ENCODE results near the gene SFPQ.
"Not testable (repeated sequence)": the region's sequence is repeated elsewhere in the genome, so short reads cannot be mapped to it uniquely, and the experiment has no call there.

Gene SFPQ

GRCh38 chr1:35187816-35188342 lies 5.1 kb downstream of the SFPQ start:
- in situ Hi-C loops (cut with HindIII; ENCODE audit: low sequenced_read_pairs): no loop called here

GRCh38 chr1:35186239-35186638 lies 6.7 kb downstream of the SFPQ start:
- in situ Hi-C loops (cut with HindIII; ENCODE audit: low sequenced_read_pairs): no loop called here

DNA sequence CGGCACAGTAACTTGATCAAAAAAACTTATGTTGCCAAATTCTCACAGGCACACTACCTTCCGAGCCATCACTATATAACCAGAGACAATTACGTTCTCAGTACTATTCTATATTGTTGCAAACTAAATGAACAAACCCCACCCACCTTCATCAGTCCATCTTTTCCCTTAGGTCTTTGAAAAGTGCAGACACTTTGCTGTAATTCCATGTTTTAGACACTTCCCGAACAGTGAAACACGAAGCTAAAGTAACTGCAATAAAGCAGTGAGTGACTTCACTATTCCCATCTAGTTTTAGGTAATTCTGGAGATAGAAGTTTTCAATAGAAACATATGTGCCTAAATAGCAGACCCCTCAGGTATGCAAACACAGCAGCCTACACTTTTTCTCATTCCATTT lies 7.7 kb downstream of the SFPQ start:
- in situ Hi-C loops (cut with HindIII; ENCODE audit: low sequenced_read_pairs): no loop called here

DNA sequence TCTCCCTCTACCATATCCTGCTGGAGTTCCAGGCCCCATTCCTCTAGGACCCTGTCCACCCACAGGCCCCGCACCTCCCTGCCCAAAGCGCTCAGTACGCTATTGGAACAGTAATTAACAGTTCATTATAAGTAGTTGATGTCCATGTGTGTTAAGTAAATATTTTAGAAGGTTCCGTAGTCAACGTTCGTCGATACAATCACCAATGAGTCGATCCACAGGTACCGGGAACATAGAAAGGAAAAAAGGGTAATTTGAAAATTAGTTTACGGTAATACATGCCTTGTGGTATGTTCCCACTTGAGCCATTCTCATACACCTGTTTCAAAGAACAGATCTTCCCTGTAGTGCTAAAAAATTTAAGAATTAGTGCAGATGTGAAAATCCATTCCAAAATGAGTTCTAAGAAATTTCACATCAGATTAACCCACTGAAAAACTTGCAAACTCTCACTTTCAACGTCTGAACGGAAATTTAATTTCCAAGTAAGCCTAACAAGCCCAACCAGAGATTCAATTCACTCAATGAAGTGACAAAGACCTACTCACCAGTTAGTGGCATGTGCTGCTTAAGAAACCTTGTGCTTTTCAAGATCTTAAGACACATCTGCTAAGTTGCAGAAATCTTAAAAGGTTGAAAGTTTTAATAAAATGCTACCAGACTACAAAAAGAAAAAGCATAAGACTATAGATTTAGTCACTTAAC lies 8.3 kb downstream of the SFPQ start:
- in situ Hi-C loops (cut with HindIII; ENCODE audit: low sequenced_read_pairs): no loop called here

DNA sequence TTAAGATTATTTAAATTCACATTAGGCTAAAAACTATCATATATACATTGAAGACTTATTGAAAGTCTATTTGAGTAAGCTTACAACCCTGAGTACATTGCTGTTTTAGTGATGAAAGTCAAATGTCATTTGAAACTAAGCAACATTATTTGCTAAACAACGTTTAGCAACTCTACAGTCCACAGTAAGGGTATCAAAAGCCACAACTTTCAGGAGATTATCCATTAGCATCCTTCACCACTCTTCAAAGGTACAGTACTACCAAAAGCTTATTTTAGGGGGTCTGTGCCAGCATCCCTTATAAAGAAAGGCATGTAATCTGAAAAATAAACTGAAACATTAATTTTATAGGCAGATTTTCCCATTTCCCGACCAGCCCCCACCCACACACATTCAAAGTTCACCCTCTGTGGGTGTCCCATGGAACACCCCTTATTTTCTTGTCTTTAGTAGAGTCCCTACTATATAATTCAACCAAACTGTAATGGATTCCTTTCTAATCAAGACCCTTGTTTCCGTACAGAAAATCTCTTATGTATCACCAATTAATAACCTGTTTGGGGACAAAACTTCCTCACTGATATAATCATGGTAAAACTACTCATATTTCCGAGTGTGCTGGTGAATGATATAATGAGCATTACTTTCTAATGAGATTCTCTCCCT lies 11.0 kb downstream of the SFPQ start:
- in situ Hi-C loops (cut with HindIII; ENCODE audit: low sequenced_read_pairs): no loop called here

DNA sequence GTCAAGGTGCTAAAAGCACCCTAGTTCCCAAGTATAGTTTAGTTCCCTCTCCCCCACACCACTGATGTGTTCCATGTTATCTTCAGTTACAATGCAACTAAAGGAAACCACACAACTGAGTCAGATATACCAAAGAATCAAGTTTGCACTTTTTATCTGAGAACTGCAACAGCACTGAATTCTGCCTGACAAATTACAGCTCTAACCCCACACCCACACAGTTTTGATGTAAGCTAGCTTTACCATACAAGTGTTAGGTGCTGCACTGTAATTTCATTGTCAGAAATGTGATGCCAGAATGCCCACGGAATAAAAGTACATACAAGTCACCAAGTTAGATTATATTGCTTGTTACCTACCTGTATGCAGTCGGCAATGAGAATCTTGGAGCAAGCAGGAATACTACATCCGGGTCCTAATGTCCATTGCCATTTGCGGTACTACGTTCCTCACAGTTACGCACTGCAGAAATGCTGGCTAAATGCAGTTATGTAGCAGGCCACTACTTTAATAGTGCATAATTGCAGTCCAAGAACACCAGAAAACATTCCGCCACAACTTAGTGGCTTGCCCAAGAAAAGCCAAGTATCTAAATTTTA lies 12.1 kb downstream of the SFPQ start:
- in situ Hi-C loops (cut with HindIII; ENCODE audit: low sequenced_read_pairs): no loop called here

- in situ Hi-C loops (cut with HindIII; ENCODE audit: low sequenced_read_pairs): no loop called here
Measured at GRCh38 chr1:35179908-35180307, 13.0 kb downstream of the SFPQ start.

DNA sequence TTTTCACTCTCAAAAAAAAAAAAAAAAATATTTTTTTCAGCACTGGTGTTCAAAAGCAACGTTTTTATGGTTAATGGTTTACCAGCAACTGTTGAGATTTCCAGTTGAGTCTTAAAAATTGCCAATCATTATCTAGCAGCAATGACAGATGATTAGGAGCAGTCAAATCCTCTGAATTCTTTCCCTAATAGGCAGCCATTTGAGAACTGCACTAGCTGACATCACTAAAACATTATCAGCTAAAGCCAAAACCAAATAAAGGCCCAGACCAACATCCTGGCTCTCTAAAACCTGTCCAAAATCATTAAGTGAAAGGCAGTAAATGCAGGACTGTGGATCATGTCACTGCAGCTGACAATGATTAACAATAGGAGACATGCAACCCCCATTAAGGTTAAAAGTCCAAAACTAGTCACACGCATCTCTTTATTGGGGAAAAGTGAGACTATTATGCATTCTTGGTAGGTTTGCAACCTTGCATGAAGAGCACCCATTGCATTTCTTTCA lies 14.0 kb downstream of the SFPQ start:
- in situ Hi-C loops (cut with HindIII; ENCODE audit: low sequenced_read_pairs): no loop called here

DNA sequence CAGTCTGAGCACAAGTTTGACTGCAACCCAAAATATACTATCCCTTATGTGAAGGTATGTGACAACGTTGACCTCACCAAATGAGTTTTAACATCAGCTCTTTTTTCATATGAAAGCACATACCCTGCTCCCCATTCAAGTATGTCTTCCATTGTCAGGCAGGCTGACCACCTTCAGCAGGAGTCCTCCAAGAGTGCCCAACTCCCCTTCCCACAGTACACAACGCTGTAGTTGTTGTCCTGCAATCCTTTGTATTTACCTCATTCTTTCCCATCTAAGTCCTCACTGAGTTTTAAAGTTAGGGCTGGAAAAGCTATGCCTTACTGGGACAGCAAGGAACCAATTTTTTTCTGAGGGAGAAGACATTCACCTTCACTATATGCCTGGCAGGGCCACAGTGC lies 14.7 kb downstream of the SFPQ start:
- in situ Hi-C loops (cut with HindIII; ENCODE audit: low sequenced_read_pairs): no loop called here

GRCh38 chr1:35177237-35177786 lies 15.6 kb downstream of the SFPQ start:
- in situ Hi-C loops (cut with HindIII; ENCODE audit: low sequenced_read_pairs): no loop called here

GRCh38 chr1:35175602-35176001 lies 17.3 kb downstream of the SFPQ start:
- in situ Hi-C loops (cut with HindIII; ENCODE audit: low sequenced_read_pairs): no loop called here

GRCh38 chr1:35175098-35175576 lies 17.8 kb downstream of the SFPQ start:
- in situ Hi-C loops (cut with HindIII; ENCODE audit: low sequenced_read_pairs): no loop called here

DNA sequence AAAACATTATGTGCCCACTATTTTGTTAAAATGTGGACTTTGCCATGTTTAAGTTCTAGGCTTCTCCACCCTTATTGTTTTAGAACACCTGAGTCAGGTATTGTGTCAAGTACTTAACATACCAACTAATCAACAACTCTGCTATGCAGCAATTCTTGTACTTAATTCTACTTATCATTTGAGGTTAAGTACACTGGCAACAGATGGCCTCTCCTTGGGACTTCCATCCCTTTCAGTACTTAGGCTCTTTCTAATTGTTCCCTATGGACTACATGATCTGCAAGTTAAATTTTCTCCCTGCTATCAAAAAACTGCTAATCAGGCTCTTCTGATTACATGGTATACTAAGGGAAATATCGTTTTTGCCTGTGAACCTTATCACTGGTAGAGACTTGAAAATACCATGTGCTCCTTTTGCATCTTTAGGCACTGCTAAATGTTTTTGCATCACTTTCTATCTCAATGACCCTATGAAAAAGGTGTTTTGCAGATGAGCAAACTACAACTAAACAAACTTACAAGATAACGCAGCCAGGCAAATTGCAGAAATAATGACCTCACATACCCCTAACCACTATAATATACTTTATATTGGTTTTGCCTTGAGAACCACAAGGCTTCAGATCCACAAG lies 18.9 kb downstream of the SFPQ start:
- in situ Hi-C loops (cut with HindIII; ENCODE audit: low sequenced_read_pairs): no loop called here

DNA sequence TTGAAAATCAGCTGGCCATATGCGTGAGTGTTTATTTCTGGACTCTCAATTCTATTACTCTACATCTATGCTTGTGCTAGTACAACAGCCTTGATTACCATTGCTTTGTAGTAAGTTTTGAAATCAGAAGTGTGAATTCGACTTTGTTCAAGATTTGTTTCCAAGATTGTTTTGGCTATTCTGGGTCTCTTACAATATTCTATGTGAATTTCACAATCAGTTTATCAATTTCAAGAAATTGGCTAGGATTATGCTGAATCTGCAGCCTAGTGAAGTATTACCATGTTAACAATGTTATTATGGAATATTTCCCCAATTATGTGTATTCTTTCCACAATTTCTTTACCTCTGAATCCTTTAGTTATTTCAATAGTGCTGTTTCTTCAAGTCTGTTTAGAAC lies 19.5 kb downstream of the SFPQ start:
- in situ Hi-C loops (cut with HindIII; ENCODE audit: low sequenced_read_pairs): no loop called here

DNA sequence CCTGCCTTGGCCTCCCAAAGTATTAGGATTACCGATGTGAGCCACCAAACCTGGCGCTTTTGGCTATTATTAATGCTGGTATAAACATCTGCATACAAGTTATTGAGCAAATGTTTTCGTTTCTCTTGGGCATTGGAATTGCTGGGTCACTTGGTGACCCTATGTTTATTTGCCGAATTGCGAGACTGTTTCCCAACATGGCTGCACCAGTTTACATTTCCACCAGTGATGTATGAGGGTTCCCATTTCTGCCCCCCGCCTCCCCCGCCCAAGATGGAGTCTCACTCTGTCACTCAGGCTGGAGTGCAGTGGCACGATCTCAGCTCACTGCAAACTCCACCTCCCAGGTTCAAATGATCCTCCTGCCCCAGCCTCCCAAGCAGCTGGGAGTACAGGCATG lies 20.9 kb downstream of the SFPQ start:
- in situ Hi-C loops (cut with HindIII; ENCODE audit: low sequenced_read_pairs): no loop called here

- in situ Hi-C loops (cut with HindIII; ENCODE audit: low sequenced_read_pairs): no loop called here
Measured at GRCh38 chr1:35171579-35171978, 21.4 kb downstream of the SFPQ start.

DNA sequence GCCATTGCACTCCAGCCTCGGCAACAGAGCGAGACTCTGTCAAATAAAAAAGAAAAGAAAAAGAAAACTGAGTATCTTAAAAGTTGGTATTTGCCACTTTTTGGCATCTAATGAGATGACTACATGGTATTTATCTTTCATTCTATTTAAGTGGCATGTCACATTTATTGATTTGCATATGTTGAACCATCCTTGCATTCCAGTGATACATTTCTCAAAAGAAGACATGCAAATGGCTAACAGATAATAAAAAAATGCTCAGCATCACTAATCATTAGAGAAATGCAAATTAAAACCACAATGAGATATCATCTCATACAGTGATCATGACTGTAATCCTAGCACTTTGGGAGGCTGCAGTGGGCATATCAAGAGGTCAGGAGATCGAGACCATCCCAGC lies 28.1 kb downstream of the SFPQ start:
- in situ Hi-C loops (cut with HindIII; ENCODE audit: low sequenced_read_pairs): no loop called here

- in situ Hi-C loops (cut with HindIII; ENCODE audit: low sequenced_read_pairs): no loop called here
Measured at GRCh38 chr1:35151220-35151619, 41.7 kb downstream of the SFPQ start.

GRCh38 chr1:35145892-35146549 lies 46.9 kb downstream of the SFPQ start:
- in situ Hi-C loops (cut with HindIII; ENCODE audit: low sequenced_read_pairs): not testable (repeated sequence)

- in situ Hi-C loops (cut with HindIII; ENCODE audit: low sequenced_read_pairs): no loop called here
Measured at GRCh38 chr1:35143737-35144508, 49.0 kb downstream of the SFPQ start.

Measured in DLD1 (cell line).